HL-60 (cell line): ENCODE results near the gene GPR62.

Experiments
- DNase-seq, 2 experiments: peaks; one replicate each; pipeline ENCODE4 v3.0.0-alpha.2; 2010 to 2020; ENCODE audit warnings: low read depth in 1 of 2, low spot score in 1 of 2
- H3K27ac ChIP-seq: fragments of 250-450 bp; sonication (Bioruptor Pico); replicated peaks from 2 replicates; pipeline ENCODE4 v1.5.1; 2020; ENCODE audit warnings: mild to moderate bottlenecking, moderate library complexity
- H3K27me3 ChIP-seq: fragments of 250-450 bp; sonication (Bioruptor Pico); 2 replicates; pipeline ENCODE4 v1.5.1; 2021; ENCODE audit warnings: mild to moderate bottlenecking, moderate library complexity; ENCODE audit not compliant: insufficient read depth, poor library complexity, severe bottlenecking
- H3K4me3 ChIP-seq: replicated peaks from 2 replicates; pipeline ENCODE4 v1.5.1; 2011; ENCODE audit warnings: mild to moderate bottlenecking, control low read depth, low read length; ENCODE audit not compliant: insufficient read depth
- GABPA ChIP-seq: IDR thresholded peaks from 2 replicates; pipeline ENCODE4 v1.6.1; 2012; ENCODE audit warnings: low read depth
- POLR2AphosphoS5 ChIP-seq: IDR thresholded peaks from 2 replicates; pipeline ENCODE4 v1.6.1; 2012; ENCODE audit warnings: low read depth
- REST ChIP-seq: IDR thresholded peaks from 2 replicates; pipeline ENCODE4 v1.6.1; 2012; ENCODE audit warnings: low read depth; ENCODE audit not compliant: insufficient replicate concordance
- SPI1 ChIP-seq: IDR thresholded peaks from 2 replicates; pipeline ENCODE4 v1.6.1; 2012; ENCODE audit warnings: low read depth, mild to moderate bottlenecking, borderline replicate concordance
- TF ChIP-seq, protein P1 (sequence below): IDR thresholded peaks from one replicate; pipeline ENCODE4 v1.5.1; 2011; ENCODE audit warnings: low read length, control low read depth, inconsistent platforms; ENCODE audit not compliant: insufficient read depth

Gene GPR62

GRCh38 chr3:52004163-52004787, 49.1 kb downstream of the GPR62 start:
- no peaks in the 10 kb centered on the region for H3K27me3 ChIP-seq
- TF ChIP-seq POLR2AphosphoS5 (no peak), SPI1 (no peak), GABPA (no peak), REST (no peak)
- TF ChIP-seq, protein P1, sequence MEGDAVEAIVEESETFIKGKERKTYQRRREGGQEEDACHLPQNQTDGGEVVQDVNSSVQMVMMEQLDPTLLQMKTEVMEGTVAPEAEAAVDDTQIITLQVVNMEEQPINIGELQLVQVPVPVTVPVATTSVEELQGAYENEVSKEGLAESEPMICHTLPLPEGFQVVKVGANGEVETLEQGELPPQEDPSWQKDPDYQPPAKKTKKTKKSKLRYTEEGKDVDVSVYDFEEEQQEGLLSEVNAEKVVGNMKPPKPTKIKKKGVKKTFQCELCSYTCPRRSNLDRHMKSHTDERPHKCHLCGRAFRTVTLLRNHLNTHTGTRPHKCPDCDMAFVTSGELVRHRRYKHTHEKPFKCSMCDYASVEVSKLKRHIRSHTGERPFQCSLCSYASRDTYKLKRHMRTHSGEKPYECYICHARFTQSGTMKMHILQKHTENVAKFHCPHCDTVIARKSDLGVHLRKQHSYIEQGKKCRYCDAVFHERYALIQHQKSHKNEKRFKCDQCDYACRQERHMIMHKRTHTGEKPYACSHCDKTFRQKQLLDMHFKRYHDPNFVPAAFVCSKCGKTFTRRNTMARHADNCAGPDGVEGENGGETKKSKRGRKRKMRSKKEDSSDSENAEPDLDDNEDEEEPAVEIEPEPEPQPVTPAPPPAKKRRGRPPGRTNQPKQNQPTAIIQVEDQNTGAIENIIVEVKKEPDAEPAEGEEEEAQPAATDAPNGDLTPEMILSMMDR: no peak
- H3K27ac ChIP-seq: no peak overlapping the region
- DNase-seq: no peak
- H3K4me3 ChIP-seq: no peak overlapping the region

- Histone ChIP-seq H3K4me3 (no peak overlapping the region), H3K27me3 (no peaks in the 10 kb centered on the region), H3K27ac (no peak overlapping the region)
- no peak for TF ChIP-seq GABPA
- no peak for TF ChIP-seq REST
- no peak for TF ChIP-seq POLR2AphosphoS5
- TF ChIP-seq, protein P1: no peak
- no peak for TF ChIP-seq SPI1
- no peak for DNase-seq
Measured at GRCh38 chr3:52004906-52005395, 49.8 kb downstream of the GPR62 start.

DNA sequence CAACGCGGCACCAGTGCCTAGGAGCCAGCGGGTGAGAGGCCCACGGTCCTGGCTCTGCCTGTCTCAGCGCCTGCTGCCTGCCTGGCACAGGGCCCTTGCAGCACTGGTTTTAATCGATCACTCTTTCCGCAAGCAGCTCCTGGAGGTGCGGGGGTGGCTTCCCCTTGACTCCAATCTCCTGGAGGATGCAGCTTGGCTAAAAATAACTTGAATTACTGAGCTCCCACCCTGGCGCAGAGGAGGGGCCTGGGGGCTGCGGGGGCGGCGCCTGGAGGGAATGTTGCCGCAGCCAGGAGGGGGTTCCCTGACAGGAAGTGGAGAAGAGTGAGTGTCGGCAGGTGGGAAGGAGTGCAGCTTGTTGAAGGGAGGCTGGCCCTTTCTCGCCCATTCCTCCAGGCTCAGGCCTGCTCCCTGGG, 50.4 kb downstream of the GPR62 start:
- no peak for TF ChIP-seq SPI1
- TF ChIP-seq GABPA: no peak
- TF ChIP-seq POLR2AphosphoS5: no peak
- no peak for TF ChIP-seq REST
- TF ChIP-seq, protein P1: no peak
- DNase-seq: no peak
- Histone ChIP-seq H3K27me3 (no peaks in the 10 kb centered on the region), H3K27ac (no peak overlapping the region), H3K4me3 (no peak overlapping the region)
